GM19043 (cell line): Measurements from ENCODE around the gene PANX2.
"Not testable (repeated sequence)": the region's sequence is repeated elsewhere in the genome, so short reads cannot be mapped to it uniquely, and the experiment has no call there.

Source experiments
- ATAC-seq: cut with Tn5 transposase; IDR thresholded peaks from one replicate; pipeline ENCODE4 v1.9.1; 2021; ENCODE audit warnings: low read depth; ENCODE audit not compliant: unreplicated experiment

PANX2 gene

GRCh38 chr22:50197000-50197800 lies 26.7 kb downstream of the PANX2 start:
- ATAC-seq, result no peak

DNA sequence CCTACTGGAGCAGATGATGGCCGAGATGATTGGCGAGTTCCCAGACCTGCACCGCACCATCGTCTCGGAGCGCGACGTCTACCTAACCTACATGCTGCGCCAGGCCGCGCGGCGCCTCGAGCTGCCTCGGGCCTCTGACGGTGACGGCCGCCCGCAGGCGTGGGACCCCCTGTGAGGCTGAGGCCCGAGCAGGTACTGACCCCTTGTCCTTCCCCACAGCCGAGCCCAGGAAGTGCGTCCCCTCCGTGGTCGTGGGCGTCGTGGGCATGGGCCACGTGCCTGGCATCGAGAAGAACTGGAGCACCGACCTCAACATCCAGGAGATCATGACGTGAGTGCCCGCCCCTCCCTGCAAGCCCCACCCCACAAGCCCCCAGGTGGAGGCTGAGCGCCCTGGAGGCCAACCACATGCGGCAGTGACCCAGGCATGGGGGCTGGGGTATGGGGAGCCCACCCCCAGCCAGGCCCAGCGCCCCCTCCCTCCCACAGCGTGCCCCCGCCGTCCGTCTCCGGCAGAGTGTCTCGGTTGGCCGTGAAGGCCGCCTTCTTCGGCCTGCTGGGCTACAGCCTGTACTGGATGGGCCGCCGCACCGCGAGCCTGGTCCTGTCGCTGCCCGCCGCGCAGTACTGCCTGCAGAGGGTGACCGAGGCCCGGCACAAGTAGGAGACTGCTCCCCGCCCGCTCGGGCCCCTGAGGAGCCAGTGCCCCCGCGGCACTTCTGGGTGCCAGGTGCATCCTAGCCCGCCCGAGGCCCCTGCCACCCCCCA lies 27.5 kb downstream of the PANX2 start:
- ATAC-seq, result no peak

DNA sequence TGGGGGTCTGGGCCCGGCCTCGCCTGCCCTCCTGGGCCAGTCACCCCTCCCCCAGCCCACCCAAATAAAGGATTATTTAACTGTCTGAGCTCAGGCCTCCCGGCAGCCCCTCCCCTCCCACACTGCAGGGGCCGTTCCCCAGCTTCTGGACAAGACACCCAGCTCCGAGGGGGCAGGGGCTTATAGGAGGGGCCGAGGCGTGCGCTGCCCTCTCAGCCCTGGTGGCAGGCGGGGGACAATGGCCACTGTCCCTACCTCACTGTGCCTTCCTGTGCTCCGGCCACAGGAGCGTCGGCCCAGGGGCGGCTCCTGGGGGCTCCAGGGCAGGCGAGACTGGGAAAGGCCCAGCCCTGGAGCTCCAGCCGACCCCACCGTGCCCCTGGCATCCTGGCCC lies 28.1 kb downstream of the PANX2 start:
- ATAC-seq, result no peak

DNA sequence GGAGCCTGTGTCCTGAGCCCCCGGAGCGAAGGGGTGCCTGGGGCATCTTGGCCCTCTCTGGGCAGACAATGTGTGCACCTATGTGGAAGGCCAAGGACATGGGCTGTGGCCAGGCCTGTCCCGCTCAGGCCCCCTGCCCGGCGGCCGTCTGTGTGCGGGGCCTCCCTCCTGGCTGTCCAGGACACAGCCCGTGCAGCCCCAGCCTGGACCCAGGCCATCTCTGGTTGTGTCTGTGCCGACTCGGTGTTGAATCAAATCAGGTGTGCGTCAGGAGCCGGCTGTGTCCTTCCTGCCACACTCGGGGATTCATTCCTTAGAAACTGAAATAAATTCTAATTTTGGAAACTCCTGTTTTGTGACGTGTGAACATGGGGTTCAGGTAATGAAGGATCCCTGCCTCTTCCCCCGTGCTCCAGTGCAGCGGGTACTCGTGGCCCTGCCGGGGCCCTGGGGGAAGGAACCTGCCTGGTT lies 28.8 kb downstream of the PANX2 start:
- ATAC-seq, result no peak

DNA sequence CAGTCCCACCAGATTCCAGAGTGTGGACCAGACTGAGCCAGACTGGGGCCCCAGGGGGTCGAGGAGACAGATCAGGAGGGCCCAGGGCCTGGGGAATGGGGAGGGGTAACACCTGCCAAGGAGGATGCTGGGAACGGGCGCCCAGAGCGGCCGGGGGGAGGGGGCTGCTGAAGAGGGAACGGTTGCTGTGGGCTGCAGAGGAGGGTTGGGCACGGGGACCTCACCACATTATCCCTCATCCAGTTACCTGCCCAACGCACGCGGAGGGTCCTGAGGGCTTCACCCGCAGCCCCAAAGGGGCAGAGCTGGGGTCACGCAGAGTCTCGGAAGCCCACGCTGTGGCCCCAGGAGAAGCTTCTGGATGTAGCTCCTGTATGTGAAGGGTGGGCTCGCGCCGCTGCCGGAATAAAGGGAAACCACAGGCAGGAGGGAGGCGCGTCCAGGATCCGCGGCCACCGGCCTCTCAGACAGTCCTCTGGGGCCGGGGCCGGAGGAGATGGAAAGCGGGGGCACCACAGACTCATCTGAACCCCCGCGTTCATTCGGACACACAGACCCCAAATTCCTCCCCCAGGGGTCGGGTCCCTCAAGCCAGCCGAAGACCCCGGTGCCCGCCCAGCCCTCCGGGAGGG lies 29.4 kb downstream of the PANX2 start:
- no peak for ATAC-seq

DNA sequence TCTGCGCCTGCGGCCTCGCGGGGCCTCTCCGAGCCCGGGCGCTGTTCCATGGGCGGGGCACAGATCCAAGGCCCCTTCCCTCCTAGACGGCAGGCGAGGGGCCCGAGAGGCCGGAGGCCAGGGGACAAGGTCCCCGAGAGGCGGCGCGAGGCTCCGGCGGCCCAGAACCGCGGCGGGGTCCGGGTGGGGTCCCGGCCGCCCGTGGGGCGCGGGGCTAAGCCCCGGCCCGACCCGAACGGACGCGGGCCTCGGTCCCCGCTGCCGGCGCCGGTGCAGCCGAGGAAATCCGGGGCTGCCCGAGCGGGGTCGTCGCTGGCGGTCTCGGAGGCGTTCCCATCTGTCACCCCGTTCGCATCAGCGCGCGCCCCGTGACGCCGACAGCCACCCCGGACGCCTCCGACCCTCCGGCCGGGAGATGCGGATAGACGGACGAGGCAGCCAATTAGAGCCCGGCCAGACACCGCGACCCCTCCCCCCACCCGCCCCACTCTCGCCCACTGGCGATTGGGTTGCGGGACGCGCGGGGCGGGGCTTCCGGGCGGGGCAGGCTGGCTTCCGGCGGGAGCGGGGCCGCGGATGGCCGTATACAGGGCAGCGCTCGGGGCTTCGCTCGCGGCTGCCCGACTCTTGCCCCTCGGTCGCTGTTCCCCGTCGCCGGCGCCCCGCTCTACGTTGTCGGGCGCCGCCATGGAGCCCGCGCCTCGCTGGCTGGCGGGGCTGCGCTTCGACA lies 30.1 kb downstream of the PANX2 start, which contains the start of gene SELENOO:
SELENOO (plus strand) TSS at position 551 of the 730 bp plus-strand sequence; CDS start at position 577, 26 bp downstream.
- ATAC-seq, result peak; percentile 61

DNA sequence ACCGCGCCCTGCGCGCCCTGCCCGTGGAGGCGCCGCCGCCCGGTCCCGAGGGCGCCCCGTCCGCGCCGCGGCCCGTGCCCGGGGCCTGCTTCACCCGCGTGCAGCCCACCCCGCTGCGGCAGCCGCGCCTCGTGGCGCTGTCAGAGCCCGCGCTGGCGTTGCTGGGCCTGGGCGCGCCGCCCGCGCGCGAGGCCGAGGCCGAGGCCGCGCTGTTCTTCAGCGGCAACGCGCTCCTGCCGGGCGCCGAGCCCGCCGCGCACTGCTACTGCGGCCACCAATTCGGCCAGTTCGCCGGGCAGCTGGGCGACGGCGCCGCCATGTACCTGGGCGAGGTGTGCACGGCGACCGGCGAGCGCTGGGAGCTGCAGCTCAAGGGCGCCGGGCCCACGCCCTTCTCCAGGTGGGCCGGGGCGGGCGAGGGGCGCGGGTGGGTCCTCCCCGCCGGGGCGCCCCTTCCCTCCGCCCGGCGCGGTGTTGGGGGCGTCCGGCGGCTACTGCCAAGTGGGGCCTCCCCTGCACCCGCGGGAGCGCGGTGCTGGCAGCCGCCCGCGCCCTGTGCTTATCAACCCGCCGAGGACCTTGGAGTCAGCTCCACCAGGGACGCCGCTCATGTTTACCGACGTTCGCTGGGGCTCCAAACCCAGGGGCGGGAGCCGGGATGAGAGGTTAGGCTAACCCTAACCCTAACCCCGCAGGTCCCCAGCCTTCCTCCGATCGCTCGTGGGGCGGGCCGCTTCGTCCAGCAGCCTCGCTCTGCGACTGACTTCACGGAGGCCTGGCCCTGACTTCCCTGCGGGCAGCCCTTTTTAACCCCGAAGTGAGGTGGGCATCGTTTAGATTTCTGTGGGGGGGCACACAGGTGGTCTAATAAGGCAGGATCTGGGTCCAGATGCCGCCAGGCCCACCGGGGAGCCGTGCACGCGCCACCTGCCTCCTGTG lies 30.9 kb downstream of the PANX2 start:
- ATAC-seq, result peak; percentile 19

DNA sequence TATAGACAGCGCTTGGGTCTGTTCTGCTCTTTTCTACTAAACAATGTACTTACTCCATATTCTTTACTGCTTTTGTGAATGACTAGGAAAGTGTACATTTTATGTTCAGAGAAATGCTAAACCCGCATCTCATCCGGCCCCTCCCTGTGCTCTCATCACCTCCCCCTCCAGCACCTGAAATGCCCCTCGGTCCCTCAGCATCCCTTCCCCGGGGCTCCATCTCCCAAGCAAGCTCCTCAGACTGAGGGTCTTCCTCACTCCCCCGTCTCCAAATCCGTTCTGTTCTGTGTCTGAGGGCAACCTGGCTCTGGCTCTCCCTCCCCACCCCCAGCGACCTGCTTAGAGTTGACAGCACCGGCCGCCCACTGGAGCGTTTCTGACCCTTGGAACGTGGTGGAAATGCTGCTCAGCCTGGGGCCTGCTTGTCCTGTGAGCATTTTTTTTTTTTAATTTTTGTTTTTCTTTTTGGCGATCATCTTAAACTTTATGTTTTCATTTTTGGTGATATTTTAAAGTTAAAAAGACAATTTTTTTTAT lies 31.7 kb downstream of the PANX2 start:
- ATAC-seq, result no peak

GRCh38 chr22:50203288-50203687 lies 32.8 kb downstream of the PANX2 start:
- ATAC-seq, result no peak

DNA sequence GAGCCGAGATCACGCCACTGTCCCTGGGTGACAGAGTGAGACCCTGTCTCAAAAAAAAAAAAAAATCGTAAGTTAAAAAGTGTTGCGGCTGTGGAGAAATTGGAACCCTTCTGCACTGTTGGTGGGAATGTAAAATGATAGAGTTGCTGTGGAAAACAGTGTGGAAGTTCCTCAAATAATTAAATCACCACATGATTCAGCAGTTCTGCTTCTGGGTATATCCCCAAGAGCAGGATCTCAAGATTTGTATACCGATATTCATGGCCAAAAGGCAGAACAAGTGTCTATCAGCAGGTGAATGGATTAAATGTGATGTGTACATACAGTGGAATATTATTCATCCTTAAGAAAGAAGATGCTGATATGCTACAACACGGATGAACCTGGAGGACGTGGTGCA lies 34.0 kb downstream of the PANX2 start:
- no peak for ATAC-seq

- ATAC-seq, result not testable (repeated sequence)
Measured at GRCh38 chr22:50204998-50205397, 34.5 kb downstream of the PANX2 start.

DNA sequence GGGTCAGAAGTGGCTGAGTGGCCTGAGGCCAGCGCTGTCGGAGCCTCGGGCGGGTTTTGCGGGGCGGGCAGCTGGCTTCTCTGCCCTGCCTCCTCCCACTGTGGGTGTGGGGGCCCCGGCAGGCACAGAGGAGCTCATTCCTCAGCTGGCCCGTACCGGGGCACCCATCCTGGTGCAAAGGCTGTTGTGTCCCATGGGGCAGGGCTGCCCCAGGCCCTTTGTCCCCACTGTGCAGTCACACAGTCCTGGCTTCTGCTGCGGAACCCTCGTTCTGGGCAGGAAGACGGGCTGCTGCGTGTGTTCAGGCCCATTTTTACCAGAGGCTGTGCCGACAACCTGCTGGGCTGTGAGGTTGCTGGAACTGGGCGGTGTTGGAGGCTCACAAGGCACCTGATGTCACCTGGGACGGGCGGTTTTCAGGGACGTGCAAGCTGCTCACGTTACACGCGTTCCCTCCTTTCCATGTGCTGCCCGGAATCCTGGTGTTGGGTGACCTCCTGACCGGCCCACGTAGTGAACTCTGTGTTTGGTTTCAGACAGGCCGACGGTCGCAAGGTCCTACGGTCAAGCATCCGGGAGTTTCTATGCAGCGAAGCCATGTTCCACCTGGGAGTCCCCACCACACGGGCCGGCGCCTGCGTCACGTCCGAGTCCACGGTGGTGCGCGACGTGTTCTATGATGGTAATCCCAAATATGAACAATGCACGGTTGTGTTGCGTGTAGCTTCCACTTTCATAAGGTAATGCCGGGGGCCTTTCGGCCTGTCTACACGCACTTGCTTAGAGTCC lies 35.4 kb downstream of the PANX2 start:
- ATAC-seq, result no peak

GRCh38 chr22:50206599-50206998 lies 36.1 kb downstream of the PANX2 start:
- ATAC-seq, result no peak

- ATAC-seq, result no peak
Measured at GRCh38 chr22:50207383-50208140, 37.0 kb downstream of the PANX2 start.

DNA sequence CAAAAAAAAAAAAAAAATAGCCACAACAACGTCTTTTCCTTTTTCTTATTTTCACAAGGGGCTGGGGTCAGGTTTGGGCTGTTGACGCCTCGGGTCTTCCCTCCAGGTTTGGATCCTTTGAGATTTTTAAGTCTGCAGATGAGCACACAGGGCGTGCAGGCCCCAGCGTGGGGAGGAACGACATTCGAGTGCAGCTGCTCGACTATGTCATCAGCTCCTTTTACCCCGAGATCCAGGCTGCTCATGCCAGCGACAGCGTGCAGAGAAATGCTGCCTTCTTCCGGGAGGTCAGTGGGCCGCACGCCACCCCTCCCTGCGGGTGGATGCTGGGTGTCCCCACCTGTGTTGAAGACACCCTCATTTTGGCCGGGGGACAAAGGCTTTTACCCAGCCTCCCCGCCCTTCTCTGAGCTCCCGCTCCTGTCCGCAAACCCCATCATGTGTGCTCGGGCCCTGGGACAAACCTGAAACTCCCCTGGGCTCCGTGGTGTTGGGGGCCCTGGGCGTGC lies 38.0 kb downstream of the PANX2 start:
- no peak for ATAC-seq

- no peak for ATAC-seq
Measured at GRCh38 chr22:50208939-50209892, 38.7 kb downstream of the PANX2 start.
